Vagina (tissue), 2 donors: ENCODE measurements around the gene SMARCD2.

Source experiments
- POLR2A ChIP-seq, 2 donors: fragments of 450-650 bp; IDR thresholded peaks; one replicate each; pipeline ENCODE4 v1.6.1; 2017; ENCODE audit warnings: antibody characterized with exemption in 2 of 2, mild to moderate bottlenecking in 2 of 2, moderate library complexity in 2 of 2
- POLR2AphosphoS5 ChIP-seq, 2 donors: sonication (generic); formaldehyde crosslinking; IDR thresholded peaks; one replicate each; pipeline ENCODE4 v1.9.0; 2017; ENCODE audit warnings: antibody characterized with exemption in 2 of 2, mild to moderate bottlenecking in 2 of 2, low read depth in 1 of 2; ENCODE audit not compliant: insufficient read depth in 1 of 2
- TF ChIP-seq, protein P1 (sequence below), 3 experiments: fragments of 450-650 bp in 2 of 3; fragments of 200-600 bp in 1 of 3; sonication (generic) in 1 of 3; IDR thresholded peaks; one replicate each; pipeline ENCODE4 v1.5.1; 2017 to 2019; ENCODE audit warnings: antibody characterized with exemption in 3 of 3, mild to moderate bottlenecking in 2 of 3, moderate library complexity in 2 of 3

DNA sequence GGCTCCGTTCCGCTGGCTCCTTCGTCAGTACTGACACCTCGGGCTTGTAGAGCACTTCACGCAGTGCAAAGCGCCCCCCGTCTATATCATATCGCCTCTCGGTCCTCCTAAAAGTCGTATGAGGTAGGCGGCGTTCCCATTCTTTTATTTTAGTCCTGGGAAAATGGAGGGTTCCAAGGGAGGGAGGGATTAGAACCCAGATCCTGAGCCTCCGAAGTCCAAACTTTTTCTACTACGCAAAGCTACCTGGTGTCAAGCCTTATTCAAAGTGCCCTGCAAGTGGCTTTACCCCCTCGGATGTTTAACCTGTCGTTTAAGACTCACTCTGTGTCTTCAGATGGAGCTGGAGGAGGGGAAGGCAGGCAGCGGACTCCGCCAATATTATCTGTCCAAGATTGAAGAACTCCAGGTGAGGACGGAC is 14.7 kb downstream of the SMARCD2 start:
- TF ChIP-seq, protein P1, sequence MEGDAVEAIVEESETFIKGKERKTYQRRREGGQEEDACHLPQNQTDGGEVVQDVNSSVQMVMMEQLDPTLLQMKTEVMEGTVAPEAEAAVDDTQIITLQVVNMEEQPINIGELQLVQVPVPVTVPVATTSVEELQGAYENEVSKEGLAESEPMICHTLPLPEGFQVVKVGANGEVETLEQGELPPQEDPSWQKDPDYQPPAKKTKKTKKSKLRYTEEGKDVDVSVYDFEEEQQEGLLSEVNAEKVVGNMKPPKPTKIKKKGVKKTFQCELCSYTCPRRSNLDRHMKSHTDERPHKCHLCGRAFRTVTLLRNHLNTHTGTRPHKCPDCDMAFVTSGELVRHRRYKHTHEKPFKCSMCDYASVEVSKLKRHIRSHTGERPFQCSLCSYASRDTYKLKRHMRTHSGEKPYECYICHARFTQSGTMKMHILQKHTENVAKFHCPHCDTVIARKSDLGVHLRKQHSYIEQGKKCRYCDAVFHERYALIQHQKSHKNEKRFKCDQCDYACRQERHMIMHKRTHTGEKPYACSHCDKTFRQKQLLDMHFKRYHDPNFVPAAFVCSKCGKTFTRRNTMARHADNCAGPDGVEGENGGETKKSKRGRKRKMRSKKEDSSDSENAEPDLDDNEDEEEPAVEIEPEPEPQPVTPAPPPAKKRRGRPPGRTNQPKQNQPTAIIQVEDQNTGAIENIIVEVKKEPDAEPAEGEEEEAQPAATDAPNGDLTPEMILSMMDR (IDR thresholded peaks at IDR 0.05) = no peak
- TF ChIP-seq POLR2A (IDR thresholded peaks at IDR 0.05) (no peak), POLR2AphosphoS5 (IDR thresholded peaks at IDR 0.05; ENCODE audit: insufficient read depth in 1 of 2, low read depth in 1 of 2) (no peak)
